ENCODE results near the gene CNPY3. TPM values are rescaled to one million over a fixed set of nuclear protein-coding genes. Genes with fewer than 3 reads are reported as not detected.
"Not testable (repeated sequence)": the region's sequence is repeated elsewhere in the genome, so short reads cannot be mapped to it uniquely, and the experiment has no call there.

CNPY3 gene
- total and polyA plus RNA-seq, 3 experiments from 2014 or later: 53.1 to 122 (median 55.8) TPM

DNA sequence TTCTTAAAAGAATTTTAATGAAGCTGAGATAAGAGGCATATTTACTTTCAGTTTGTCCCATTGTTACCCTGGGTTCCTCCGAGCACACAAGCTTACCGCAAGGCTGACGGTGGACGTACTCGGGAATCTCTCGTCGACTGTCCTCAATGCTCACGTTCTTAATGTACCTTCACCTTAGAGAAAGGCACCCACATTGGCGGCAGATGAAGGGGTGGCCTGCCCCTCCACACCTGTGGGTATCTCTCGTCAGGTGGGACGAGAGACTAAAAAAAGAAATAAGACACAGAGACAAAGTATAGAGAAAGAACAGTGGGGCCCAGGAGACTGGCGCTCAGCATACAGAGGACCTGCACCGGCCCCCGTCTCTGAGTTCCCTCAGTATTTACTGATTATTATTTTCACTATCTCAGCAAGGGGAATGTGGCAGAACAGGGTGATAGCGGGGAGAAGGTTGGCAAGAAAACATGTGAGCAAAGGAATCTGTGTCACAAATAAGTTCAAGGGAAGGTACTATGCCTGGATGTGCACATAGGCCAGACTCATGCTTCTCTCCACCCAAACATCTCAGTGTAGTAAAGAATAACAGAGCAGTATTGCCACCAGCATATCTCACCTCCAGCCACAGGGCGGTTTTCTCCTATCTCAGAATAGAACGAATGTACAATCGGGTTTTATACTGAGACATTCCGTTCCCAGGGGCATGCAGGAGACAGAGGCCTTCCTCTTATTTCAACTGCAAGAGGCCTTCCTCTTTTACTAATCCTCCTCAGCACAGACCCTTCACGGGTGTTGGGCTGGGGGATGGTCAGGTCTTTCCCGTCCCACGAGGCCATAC is 26.6 kb upstream of the CNPY3 start:
- peaks cover 8 to 14% (median 10%) of the 10 kb centered on the region in 3 donors for H3K4me1 Mint-ChIP-seq
- H3K36me3 Mint-ChIP-seq; H3K27ac ChIP-seq (ENCODE audit: low read depth, low read length); H3K4me1 ChIP-seq (ENCODE audit: insufficient read depth, low read length); H3K27me3 ChIP-seq (ENCODE audit: insufficient read depth, low read length, poor library complexity, severe bottlenecking); H3K27ac Mint-ChIP-seq; POLR2A ChIA-PET; H3K36me3 ChIP-seq (ENCODE audit: insufficient read depth, low read length); H3K27me3 Mint-ChIP-seq; DNase-seq; H3K9me3 ChIP-seq (ENCODE audit: low read length); H3K4me3 ChIP-seq (ENCODE audit: low read length); H3K9me3 Mint-ChIP-seq: not testable (repeated sequence)
- CTCF ChIA-PET: interaction anchor here (1.1 to 3.3 kb wide), 3 partner anchors 210 to 243 kb away, joined by 3 to 28 read pairs (median 6); no protein-coding TSS in a partner anchor
- peak overlapping the region in 1 of 7 donors; percentile 13 for H3K4me3 Mint-ChIP-seq

DNA sequence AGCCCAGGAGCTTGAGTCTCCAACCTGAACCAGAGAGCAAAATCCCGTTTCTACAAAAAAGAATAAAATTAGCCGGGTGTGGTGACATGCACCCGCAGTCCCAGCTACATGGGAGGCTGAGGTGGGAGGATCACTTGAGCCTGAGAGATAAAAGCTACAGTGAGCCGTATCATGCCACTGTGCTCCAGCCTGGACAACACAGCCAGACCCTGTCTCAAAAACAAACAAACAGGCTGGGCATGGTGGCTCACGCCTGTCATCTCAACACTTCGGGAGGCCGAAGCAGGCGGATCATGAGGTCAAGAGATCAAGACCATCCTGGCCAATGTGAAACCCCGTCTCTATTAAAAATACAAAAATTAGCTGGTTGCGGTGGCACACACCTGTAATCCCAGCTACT is 24.8 kb upstream of the CNPY3 start:
- Histone ChIP-seq H3K4me3 (ENCODE audit: low read length) (no peak overlapping the region), H3K27me3 (ENCODE audit: insufficient read depth, low read length, poor library complexity, severe bottlenecking) (no peaks in the 10 kb centered on the region), H3K27ac (ENCODE audit: low read depth, low read length) (no peak overlapping the region), H3K9me3 (ENCODE audit: low read length) (no peaks in the 10 kb centered on the region), H3K4me1 (ENCODE audit: insufficient read depth, low read length) (no peaks in the 10 kb centered on the region), H3K36me3 (ENCODE audit: insufficient read depth, low read length) (no peaks in the 10 kb centered on the region)
- DNase-seq: no peak
- Mint-ChIP-seq H3K27me3 (peaks cover 0 to 1% of the 10 kb centered on the region in 2 donors), H3K9me3 (no peaks in the 10 kb centered on the region), H3K27ac (peak overlapping the region in 1 of 8 donors; percentile 64), H3K4me1 (peaks cover 6 to 10% (median 6%) of the 10 kb centered on the region in 3 donors), H3K36me3 (no peaks in the 10 kb centered on the region), H3K4me3 (no peak overlapping the region)
- CTCF ChIA-PET: interaction anchor here (1.2 to 1.8 kb wide), 3 partner anchors 225 to 245 kb away, joined by 4 to 9 read pairs (median 4); no protein-coding TSS in a partner anchor
- POLR2A ChIA-PET: no interaction called here

DNA sequence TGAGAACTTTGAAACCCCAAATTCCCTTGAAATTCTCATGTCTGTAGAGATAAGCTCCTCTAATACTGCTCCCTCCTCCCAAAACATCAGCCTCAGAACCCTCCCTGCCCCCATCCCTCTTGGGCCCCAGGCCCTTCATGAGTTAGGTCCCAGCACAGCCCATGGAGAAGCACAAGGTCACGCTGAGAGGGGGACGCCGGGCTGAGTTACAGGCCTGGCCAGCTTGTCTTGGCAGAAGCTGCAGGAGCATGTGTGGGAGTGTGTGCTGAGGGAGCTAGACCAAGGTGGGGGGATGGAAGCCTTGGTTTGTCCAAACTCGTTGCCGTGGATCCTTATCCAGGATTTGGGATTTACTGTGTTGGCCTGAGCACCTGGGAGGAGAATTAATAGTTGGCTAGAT is 21.9 kb upstream of the CNPY3 start:
- Histone ChIP-seq H3K36me3 (ENCODE audit: insufficient read depth, low read length) (no peaks in the 10 kb centered on the region), H3K4me1 (ENCODE audit: insufficient read depth, low read length) (no peaks in the 10 kb centered on the region), H3K27me3 (ENCODE audit: insufficient read depth, low read length, poor library complexity, severe bottlenecking) (peaks cover 8% of the 10 kb centered on the region), H3K9me3 (ENCODE audit: low read length) (no peaks in the 10 kb centered on the region), H3K27ac (ENCODE audit: low read depth, low read length) (no peak overlapping the region), H3K4me3 (ENCODE audit: low read length) (no peak overlapping the region)
- H3K36me3 Mint-ChIP-seq: no peaks in the 10 kb centered on the region
- H3K9me3 Mint-ChIP-seq: no peaks in the 10 kb centered on the region
- no peak overlapping the region for H3K4me3 Mint-ChIP-seq
- ChIA-PET CTCF (interaction anchor here (1.0 kb wide), 1 partner anchor 16 kb away, joined by 3 read pairs; a partner anchor contains a TSS), POLR2A (no interaction called here)
- peaks cover 0 to 3% (median 3%) of the 10 kb centered on the region in 3 donors for H3K4me1 Mint-ChIP-seq
- DNase-seq: no peak
- no peak overlapping the region for H3K27ac Mint-ChIP-seq
- H3K27me3 Mint-ChIP-seq: peaks cover 8 to 10% of the 10 kb centered on the region in 2 donors

DNA sequence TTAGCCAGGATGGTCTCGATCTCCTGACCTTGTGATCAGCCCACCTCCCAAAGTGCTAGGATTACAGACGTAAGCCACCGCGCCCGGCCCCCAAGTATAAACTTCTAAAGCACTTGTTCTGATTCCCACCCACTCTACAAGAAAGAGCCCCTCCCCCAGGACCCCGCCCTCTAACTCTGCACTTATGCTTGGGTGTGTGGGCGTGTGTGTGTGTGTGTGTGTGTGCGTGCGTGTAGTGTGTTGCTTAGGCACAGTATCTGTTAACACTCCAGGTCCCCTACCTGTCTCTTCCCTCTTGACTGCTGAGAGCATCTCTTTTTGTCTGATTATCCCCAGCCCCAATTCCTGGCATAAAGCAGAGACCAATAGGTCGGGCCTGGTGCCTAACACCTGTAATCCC is 19.4 kb upstream of the CNPY3 start:
- no peaks in the 10 kb centered on the region for H3K36me3 ChIP-seq (ENCODE audit: insufficient read depth, low read length)
- H3K27me3 ChIP-seq (ENCODE audit: insufficient read depth, low read length, poor library complexity, severe bottlenecking): peaks cover 8% of the 10 kb centered on the region
- ChIA-PET POLR2A (interaction anchor here (0.6 kb wide), 1 partner anchor 167 kb away, joined by 4 read pairs; no protein-coding TSS in a partner anchor), CTCF (interaction anchor here (2.2 kb wide), 1 partner anchor 234 kb away, joined by 11 read pairs; no protein-coding TSS in a partner anchor)
- peaks cover 0 to 3% (median 3%) of the 10 kb centered on the region in 3 donors for H3K4me1 Mint-ChIP-seq
- DNase-seq: no peak
- H3K27ac ChIP-seq (ENCODE audit: low read depth, low read length): no peak overlapping the region
- no peaks in the 10 kb centered on the region for H3K36me3 Mint-ChIP-seq
- no peaks in the 10 kb centered on the region for H3K9me3 ChIP-seq (ENCODE audit: low read length)
- no peaks in the 10 kb centered on the region for H3K4me1 ChIP-seq (ENCODE audit: insufficient read depth, low read length)
- peaks cover 13 to 16% of the 10 kb centered on the region in 2 donors for H3K27me3 Mint-ChIP-seq
- no peak overlapping the region for H3K27ac Mint-ChIP-seq
- no peaks in the 10 kb centered on the region for H3K9me3 Mint-ChIP-seq
- H3K4me3 ChIP-seq (ENCODE audit: low read length): no peak overlapping the region
- no peak overlapping the region for H3K4me3 Mint-ChIP-seq

DNA sequence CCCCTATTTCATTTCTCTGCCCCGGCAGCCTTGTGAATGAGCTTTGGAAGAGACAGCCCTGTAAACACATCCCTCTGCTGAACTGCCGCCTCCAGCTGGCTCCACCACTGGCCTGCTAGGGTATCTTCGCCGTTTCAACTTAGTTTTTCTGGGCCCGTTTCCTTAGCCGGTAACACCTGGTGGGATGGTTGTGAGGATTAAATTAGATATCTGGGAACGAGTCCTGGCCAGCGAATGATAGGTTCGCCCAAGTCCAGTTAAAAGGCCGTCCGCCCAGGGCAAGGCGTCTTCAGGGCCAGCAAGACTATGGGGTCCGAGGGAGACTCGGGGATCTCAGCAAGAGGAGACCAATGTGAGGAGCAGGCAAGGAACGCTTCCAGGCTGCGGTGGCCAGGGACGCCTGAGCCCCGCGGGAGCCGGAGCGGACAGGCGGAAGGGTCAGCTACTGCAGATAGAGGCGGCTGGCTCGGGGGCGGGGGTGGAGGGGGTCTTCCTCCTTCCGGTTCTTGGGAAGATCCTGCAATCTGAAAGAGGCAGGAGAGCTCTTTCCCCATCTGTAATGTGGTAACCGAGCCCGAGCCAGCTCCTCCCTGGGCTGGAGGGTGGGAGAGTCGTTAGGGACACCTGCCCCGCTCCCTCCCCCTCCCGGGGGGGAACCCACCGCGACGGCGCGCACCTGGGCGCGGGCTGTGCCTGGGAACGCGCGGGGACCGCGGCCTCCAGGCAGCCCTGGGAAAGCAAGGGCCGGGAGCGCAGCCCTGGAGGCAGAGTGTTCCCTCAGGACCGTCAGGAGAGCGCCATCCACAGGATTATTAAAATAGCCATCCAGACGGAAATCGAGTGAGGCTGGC is 17.9 kb upstream of the CNPY3 start:
- DNase-seq: no peak
- H3K4me3 ChIP-seq (ENCODE audit: low read length): no peak overlapping the region
- Mint-ChIP-seq H3K27ac (peak overlapping the region in 1 of 8 donors; percentile 63), H3K36me3 (no peaks in the 10 kb centered on the region), H3K9me3 (no peaks in the 10 kb centered on the region), H3K4me1 (peaks cover 0 to 3% (median 3%) of the 10 kb centered on the region in 3 donors), H3K4me3 (peak overlapping the region in 1 of 7 donors; percentile 56), H3K27me3 (peaks cover 15 to 18% of the 10 kb centered on the region in 2 donors)
- no peak overlapping the region for H3K27ac ChIP-seq (ENCODE audit: low read depth, low read length)
- no peaks in the 10 kb centered on the region for H3K9me3 ChIP-seq (ENCODE audit: low read length)
- ChIA-PET CTCF (no interaction called here), POLR2A (no interaction called here)
- peaks cover 8% of the 10 kb centered on the region for H3K27me3 ChIP-seq (ENCODE audit: insufficient read depth, low read length, poor library complexity, severe bottlenecking)
- H3K4me1 ChIP-seq (ENCODE audit: insufficient read depth, low read length): no peaks in the 10 kb centered on the region
- H3K36me3 ChIP-seq (ENCODE audit: insufficient read depth, low read length): no peaks in the 10 kb centered on the region

DNA sequence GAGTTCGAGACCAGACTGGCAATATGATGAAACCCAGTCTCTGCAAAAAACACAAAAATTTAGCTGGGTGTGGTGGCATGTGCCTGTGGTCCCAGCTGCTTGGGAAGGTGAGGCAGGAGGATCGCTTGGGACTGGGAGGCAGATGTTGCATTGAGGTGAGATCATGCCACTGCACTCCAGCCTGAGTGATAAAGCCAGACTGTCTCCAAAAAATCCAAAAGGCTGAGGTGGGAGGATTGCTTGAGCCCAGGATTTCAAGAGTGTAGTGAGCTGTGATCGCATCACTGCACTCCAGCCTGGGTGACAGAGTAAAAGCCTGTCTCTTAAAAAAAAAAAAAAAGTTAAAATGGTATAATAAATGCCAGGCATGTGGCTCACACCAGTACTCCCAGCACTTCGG is 14.7 kb upstream of the CNPY3 start:
- POLR2A ChIA-PET: interaction anchor here (1.1 kb wide), 1 partner anchor 15 kb away, joined by 5 read pairs; the partner anchor contains the start of gene CNPY3
- no peak overlapping the region for H3K27ac Mint-ChIP-seq
- H3K36me3 Mint-ChIP-seq: no peaks in the 10 kb centered on the region
- Histone ChIP-seq H3K9me3 (ENCODE audit: low read length) (no peaks in the 10 kb centered on the region), H3K4me3 (ENCODE audit: low read length) (no peak overlapping the region), H3K4me1 (ENCODE audit: insufficient read depth, low read length) (no peaks in the 10 kb centered on the region), H3K27ac (ENCODE audit: low read depth, low read length) (no peak overlapping the region), H3K27me3 (ENCODE audit: insufficient read depth, low read length, poor library complexity, severe bottlenecking) (peaks cover 8% of the 10 kb centered on the region), H3K36me3 (ENCODE audit: insufficient read depth, low read length) (no peaks in the 10 kb centered on the region)
- no peak overlapping the region for H3K4me3 Mint-ChIP-seq
- no peak for DNase-seq
- peaks cover 14 to 18% of the 10 kb centered on the region in 2 donors for H3K27me3 Mint-ChIP-seq
- peaks cover 0 to 3% (median 3%) of the 10 kb centered on the region in 3 donors for H3K4me1 Mint-ChIP-seq
- CTCF ChIA-PET: interaction anchor here (1.4 to 1.8 kb wide), 2 partner anchors 15 to 229 kb away, joined by 4 to 5 read pairs; partner anchors contain the start of gene CNPY3
- no peaks in the 10 kb centered on the region for H3K9me3 Mint-ChIP-seq

DNA sequence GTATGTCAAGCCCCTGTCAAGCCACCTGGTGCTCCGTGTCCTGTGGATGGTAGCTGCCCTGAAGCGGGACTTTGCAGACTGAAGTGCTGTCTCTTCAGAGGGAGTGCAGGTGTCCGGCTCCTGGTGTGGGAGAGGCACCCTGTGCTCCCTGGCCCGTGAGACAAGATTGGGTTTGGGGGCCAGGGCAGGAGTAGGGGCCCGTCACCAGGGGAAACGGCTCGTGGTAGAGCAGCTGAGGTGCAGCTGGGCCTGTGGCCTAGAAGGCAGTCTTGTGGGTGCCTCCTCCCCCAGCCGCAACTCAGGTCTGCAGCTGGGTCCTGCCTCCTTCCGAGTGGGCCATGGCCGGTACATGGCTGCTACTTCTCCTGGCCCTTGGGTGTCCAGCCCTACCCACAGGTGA is 13.5 kb upstream of the CNPY3 start, which contains the start of gene PTCRA:
Gene PTCRA, plus strand, starts transcription at position 322 of the 400 bp plus-strand sequence. Its CDS starts 17 bp downstream, at position 339.
- Mint-ChIP-seq H3K36me3 (no peaks in the 10 kb centered on the region), H3K9me3 (no peaks in the 10 kb centered on the region), H3K27ac (peak within 1 kb of the TSS in 1 of 8 donors; percentile 17), H3K27me3 (peaks cover 14 to 18% of the 10 kb centered on the region in 2 donors), H3K4me1 (peaks cover 0 to 3% (median 3%) of the 10 kb centered on the region in 3 donors), H3K4me3 (no peak within 1 kb of the TSS)
- POLR2A ChIA-PET: interaction anchor here (1.1 kb wide), 1 partner anchor 14 kb away, joined by 5 read pairs; the partner anchor contains the start of gene CNPY3
- H3K36me3 ChIP-seq (ENCODE audit: insufficient read depth, low read length): no peaks in the 10 kb centered on the region
- no peak within 1 kb of the TSS for H3K27ac ChIP-seq (ENCODE audit: low read depth, low read length)
- CTCF ChIA-PET: interaction anchor here (0.7 to 1.3 kb wide), 2 partner anchors 12 to 14 kb away, joined by 3 read pairs; no protein-coding TSS in a partner anchor
- peaks cover 8% of the 10 kb centered on the region for H3K27me3 ChIP-seq (ENCODE audit: insufficient read depth, low read length, poor library complexity, severe bottlenecking)
- no peaks in the 10 kb centered on the region for H3K4me1 ChIP-seq (ENCODE audit: insufficient read depth, low read length)
- H3K9me3 ChIP-seq (ENCODE audit: low read length): no peaks in the 10 kb centered on the region
- no peak within 1 kb of the TSS for H3K4me3 ChIP-seq (ENCODE audit: low read length)
- DNase-seq: no peak

All from CD8-positive, alpha-beta memory T cell (primary cell).